Retinal pigment epithelial cell (primary cell): ENCODE data around the gene HPSE2.
"Not testable (repeated sequence)": the region's sequence is repeated elsewhere in the genome, so short reads cannot be mapped to it uniquely, and the experiment has no call there.

Experiments used
- DNase-seq: peaks from one replicate; pipeline ENCODE4 v3.0.0-alpha.2; 2010; ENCODE audit warnings: low read depth
- H3K4me3 ChIP-seq: 2 replicates; pipeline ENCODE4 v1.5.1; 2011; ENCODE audit warnings: mild to moderate bottlenecking, low read length, control low read depth, moderate library complexity
- TF ChIP-seq, protein P1 (sequence below): conservative IDR thresholded peaks from 2 replicates; pipeline ENCODE4 v1.5.1; 2011; ENCODE audit warnings: low read depth, low read length, control low read depth, inconsistent platforms

HPSE2 gene

DNA sequence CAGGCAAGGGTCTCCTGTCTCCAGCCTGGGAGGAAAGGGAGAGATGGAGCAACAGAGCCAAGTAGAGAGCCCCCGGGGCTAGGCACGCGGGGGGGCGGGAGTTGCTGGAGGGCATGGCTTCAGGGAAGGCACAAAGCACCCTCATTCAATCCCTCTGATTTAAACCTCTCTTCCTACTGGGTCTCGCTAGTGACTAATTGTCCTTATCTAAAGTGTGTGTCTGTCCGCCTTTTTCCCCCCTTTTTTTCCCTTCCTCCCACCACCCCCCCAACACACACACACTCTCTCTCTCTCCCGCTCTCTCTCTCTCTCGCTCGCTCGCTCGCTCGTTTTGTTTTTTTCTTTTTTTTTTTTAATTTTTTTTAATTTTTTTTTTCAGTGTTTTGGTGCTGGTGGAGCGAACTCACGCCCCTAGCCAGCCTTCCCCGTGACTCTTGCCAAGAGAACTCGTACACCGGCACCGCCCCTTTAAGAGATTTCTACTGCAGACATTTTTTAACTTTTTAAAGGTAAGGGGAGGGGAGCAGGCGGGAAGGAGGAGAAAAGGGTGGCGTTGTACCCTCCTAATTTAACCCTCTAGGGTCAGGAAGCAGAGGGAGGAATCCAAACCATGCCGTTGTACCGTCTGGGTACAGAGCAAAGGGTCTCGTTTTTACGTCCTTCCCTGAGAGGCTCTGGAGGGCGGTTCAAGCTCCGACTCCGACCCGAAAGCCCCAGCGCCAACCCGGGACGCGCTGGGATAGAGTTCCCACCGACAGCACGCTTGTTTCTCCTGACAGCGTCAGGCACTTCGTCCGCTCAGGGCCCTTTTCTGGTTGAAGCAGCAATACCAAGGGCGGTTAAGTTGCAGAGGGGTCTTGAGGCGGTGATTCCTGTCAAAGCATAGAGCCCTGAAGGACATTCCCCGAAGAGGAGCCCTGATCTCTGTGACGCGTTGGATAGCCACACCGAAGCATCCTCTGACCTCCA, at the start of gene HPSE2:
HPSE2 (minus strand) TSS at position 195 of the 969 bp plus-strand sequence.
- H3K4me3 ChIP-seq, result no peak within 1 kb of the TSS
- TF ChIP-seq, protein P1, sequence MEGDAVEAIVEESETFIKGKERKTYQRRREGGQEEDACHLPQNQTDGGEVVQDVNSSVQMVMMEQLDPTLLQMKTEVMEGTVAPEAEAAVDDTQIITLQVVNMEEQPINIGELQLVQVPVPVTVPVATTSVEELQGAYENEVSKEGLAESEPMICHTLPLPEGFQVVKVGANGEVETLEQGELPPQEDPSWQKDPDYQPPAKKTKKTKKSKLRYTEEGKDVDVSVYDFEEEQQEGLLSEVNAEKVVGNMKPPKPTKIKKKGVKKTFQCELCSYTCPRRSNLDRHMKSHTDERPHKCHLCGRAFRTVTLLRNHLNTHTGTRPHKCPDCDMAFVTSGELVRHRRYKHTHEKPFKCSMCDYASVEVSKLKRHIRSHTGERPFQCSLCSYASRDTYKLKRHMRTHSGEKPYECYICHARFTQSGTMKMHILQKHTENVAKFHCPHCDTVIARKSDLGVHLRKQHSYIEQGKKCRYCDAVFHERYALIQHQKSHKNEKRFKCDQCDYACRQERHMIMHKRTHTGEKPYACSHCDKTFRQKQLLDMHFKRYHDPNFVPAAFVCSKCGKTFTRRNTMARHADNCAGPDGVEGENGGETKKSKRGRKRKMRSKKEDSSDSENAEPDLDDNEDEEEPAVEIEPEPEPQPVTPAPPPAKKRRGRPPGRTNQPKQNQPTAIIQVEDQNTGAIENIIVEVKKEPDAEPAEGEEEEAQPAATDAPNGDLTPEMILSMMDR, result no peak
- DNase-seq, result no peak

DNA sequence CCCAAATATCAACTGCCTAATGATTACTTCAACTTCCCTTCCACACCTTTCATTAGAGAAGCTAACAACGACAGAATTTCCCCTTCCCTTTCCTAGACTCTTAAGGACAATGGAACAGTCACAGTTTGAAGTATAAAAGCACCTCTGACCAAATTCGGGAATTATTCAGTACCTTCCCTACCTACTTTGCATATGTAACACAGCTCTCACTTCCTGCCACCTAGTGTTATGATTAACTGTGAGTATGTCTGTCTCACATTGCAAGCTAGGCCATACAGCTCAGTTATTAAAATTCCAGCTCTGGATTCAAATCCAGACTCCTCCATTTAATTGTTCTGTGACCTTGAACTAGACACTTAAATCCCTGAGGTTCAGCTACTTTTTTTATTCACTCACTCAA, 44.8 kb upstream of the HPSE2 start:
- no peak overlapping the region for H3K4me3 ChIP-seq
- TF ChIP-seq, protein P1, result no peak
- no peak for DNase-seq

DNA sequence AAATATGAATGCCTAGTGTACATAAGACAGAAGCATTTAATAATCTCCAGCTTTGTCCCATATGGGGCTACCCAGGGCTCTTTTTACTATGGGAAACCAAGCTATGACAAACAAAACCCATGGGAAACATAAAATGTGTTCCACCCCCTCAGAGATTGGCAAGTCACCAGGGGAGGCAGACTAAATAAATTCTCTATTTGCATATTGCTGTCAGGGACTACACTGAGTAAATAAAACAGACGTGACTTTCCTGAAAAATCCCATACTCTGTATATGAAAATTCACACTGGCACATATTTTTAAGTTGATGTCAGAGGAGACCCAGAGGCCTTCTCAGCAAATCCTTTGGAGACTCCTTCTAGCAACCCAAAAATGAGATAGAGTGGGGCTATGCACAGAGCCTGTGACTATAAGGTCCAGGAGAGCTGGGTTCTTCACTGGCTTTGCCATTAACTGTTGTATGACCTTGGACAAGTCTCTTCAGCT, 44.0 kb upstream of the HPSE2 start:
- no peak for DNase-seq
- TF ChIP-seq, protein P1, result no peak
- no peak overlapping the region for H3K4me3 ChIP-seq

DNA sequence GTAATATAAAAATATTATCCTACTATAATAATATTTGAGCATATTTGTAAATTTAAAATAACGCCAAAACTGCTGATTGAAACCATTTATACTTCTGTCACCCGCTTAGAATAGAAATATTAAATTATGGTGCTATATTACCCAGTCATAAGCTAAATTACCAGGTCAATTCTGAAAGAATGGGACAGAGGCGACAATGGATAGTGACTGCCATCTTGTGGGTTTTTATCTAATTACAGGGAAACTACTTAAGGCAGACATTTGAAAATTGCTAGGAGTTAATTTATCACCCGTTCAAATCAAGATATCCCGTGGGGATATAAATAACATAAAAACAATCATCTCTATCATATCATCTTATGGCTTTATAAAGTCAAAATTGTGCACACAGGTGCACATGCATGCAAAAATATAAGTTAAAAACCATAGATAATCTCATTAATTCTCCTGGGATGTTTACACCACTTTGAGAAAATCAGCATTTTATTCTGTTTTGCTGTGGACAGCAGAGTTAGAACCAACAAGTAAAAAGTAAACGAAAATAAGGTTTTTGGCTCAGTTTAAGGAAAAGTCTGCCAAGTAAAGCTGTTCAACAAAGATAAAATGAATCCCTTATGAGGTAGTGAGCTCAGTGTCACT, 41.3 kb upstream of the HPSE2 start:
- no peak for DNase-seq
- H3K4me3 ChIP-seq, result no peak overlapping the region
- TF ChIP-seq, protein P1, result peak; percentile 49

DNA sequence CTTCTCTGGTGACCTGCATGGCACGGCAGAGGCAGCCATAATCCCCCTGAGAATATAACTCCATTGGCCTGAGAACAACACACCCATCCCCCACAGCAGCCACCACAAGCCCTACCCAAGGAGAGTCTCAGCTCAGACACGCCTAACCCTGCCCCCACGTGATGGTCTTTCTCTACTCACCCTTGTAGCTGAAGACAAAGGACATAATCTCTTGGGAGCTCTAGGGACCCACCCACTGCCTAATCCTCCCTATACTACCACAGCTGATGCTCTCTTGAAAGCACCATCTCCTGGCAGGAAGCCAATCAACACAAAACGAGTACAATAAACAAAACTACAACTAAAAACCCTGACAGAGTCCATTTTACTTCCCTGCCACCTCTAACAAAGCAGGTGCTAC, 30.7 kb upstream of the HPSE2 start:
- no peak for DNase-seq
- TF ChIP-seq, protein P1, result no peak
- no peak overlapping the region for H3K4me3 ChIP-seq

DNA sequence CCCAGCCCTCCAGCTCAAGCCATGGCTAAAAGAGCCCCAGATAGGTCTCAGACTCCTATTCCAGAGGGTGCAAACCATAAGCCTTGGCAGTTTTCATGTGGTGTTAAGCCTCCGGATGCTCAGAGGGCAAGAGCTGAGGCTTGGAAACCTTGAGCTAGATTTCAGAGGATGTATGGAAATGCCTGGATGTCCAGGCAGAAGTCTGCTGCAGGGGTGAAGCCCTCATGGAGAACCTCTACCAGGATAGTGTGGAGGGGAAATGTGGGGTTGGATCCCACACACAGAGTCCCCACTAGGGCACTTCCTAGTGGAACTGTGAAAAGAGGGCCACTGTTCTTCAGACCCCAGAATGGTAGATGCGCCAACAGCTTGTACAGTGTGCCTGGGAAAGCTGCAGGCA, 13.2 kb upstream of the HPSE2 start:
- no peak for DNase-seq
- no peak overlapping the region for H3K4me3 ChIP-seq
- TF ChIP-seq, protein P1, result no peak

DNA sequence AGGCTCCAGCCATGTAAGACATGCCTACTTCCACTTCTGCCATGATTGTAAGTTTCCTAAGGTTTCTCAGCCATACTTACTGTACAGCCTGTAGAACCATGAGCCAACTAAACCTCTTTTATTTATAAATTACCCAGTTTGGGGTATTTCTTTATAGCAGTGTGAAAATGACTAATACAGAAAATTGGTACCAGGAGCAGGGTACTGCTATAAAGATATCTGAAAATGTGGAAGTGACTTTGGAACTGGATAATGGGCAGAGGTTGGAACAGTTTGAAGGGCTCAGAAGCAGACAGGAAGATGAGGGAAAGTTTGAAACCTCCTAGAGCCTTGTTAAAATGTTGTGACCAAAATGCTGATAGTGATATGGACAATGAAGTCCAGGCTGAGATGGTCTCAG, 12.2 kb upstream of the HPSE2 start:
- not testable (repeated sequence) for H3K4me3 ChIP-seq, DNase-seq
